8988T (cell line): ENCODE data around the gene SIRT2.
"Not testable (repeated sequence)": the region's sequence is repeated elsewhere in the genome, so short reads cannot be mapped to it uniquely, and the experiment has no call there.

Experiments used
- DNase-seq: peaks from one replicate; pipeline ENCODE4 v3.0.0; 2011

Gene SIRT2

GRCh38 chr19:38842439-38843174 is 56.8 kb downstream of the SIRT2 start:
- DNase-seq, result no peak

- DNase-seq, result no peak
Observed at GRCh38 chr19:38841787-38842438, 57.5 kb downstream of the SIRT2 start.

GRCh38 chr19:38841180-38841766 is 58.1 kb downstream of the SIRT2 start:
- no peak for DNase-seq

GRCh38 chr19:38840583-38840968 is 58.8 kb downstream of the SIRT2 start:
- DNase-seq, result no peak

GRCh38 chr19:38839816-38840582 is 59.4 kb downstream of the SIRT2 start:
- no peak for DNase-seq

- DNase-seq, result no peak
Observed at GRCh38 chr19:38838986-38839761, 60.2 kb downstream of the SIRT2 start.

- no peak for DNase-seq
Observed at GRCh38 chr19:38838208-38838985, 61.0 kb downstream of the SIRT2 start.

GRCh38 chr19:38837656-38838121 is 61.7 kb downstream of the SIRT2 start:
- no peak for DNase-seq

GRCh38 chr19:38836983-38837626 is 62.3 kb downstream of the SIRT2 start:
- peak; percentile 13 for DNase-seq

- DNase-seq, result peak; percentile 9
Observed at GRCh38 chr19:38836159-38836982, 63.0 kb downstream of the SIRT2 start.

GRCh38 chr19:38834590-38834989 is 64.8 kb downstream of the SIRT2 start:
- DNase-seq, result peak; percentile 15

- DNase-seq, result no peak
Observed at GRCh38 chr19:38834104-38834490, 65.3 kb downstream of the SIRT2 start.

GRCh38 chr19:38833092-38833425 is 66.4 kb downstream of the SIRT2 start:
- DNase-seq, result no peak

- DNase-seq, result peak; percentile 78
Observed at GRCh38 chr19:38831142-38831605, 68.2 kb downstream of the SIRT2 start.

- no peak for DNase-seq
Observed at GRCh38 chr19:38830039-38830733, 69.2 kb downstream of the SIRT2 start.

GRCh38 chr19:38829203-38829602 is 70.2 kb downstream of the SIRT2 start:
- DNase-seq, result not testable (repeated sequence)
